ENCODE measurements around the gene PIM3.

PIM3 gene

DNA sequence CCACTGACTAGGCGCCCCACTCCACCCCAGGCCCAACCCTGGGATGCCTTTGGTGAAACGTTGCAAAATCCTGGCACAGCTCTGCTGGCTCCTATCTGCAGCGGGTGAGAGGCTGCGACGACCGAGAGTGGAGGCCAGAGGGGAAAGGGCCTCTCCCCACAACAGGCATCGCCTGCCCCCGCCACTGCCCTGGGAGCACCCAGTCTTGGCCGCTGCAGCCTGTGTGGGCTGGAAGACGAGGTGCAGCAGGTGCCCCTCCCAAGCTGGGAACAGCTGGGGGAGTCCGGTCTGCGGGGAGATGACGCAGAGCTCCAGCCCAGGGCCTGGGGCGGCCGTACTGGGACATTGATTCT is 4.2 kb upstream of the PIM3 start:
- DNase-seq, result no peak

DNA sequence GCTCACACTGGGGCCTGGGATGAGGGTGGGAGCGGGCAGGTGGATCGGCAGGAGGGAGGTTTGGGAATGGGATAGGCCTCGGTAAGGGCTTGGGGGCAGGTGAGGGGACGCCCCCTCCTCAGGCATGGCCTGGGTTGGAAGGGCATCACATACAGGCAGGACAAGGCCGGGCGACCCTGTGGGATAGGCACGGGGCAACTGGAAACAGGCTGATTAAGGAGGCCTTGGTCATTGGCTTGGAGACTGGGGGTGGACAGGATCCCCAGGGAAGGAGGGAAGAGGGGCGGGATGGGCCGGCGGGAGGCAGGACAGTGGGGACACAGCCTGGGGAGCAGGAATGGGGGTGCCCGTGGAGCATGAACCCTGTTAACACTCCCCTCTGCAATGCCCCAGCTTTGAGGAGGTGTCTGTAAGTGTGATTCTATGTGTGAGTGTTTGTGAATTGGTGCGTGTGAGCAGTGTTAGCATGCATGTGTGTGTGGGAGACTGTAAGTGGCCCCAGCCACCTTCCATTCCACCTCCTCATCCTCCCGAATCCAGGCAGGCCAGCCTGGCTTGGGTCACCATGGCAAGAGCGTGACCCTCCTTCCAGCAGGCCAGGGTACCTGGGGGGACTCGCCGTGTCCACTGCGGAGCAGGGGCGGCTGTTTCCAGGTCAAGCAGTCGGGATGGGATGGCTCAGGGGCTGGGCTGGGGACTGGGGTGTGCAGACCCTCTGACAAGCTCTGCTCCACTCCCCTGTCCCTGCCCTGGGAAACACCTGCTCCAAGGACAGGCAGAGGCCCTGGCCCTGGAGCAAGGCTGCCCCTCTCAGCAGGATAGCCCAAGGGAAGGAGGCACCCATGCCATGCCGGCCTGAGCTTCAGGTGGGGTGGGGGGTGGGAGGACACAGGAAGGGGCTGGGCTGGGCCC is 3.4 kb upstream of the PIM3 start:
- no peak for DNase-seq

DNA sequence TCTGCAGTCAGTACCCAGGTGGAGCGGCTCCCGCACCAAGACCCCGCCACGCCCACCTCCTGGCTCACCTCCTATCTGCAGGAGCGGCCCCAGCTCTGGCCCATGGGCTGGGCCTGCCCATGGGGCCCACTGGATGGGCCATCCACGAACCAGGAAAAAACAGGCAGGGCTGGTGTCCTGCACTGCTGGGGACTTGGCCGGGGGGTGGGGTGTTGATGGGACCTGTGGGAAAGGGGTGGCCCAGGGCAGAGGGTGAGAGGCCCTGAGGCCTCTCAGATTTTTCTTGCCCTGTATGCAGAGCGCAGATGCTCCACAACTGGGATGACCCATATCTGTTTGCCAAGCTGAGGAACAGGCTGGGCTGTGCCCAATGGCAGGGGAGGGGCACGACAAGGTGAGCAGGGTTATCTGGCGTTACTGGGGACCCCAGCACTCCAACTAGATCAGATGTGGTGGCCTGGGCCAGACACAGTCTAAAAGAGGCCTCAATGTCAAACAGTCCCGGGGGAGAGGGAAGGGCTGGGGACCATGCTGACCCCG is 2.7 kb upstream of the PIM3 start:
- DNase-seq, result no peak

DNA sequence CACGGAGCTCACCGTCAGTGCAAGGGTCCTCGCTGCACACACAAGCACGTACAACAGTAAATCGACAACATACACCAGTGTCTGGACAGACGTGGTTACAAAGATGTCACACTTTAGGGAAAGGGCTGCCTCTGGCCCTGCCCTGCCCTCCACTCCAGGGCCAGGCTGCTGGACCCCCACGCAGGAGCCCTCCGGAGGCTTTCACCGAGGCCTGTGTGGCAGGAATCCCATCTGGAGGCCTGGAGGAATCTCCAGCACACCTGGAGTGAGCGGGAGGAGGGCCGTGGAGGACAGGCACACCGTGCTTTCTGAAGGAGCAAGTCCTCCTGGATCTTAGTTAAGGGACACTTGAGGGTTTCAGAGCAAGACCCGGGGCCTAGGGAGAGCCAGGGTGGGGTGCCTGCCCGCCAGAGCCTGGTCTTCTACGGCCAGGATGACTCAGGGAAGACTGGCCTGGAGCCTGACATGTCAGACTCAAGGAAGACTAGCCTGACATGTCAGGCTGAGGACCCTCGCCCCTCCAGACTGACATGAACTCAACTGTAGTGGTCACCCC is 2.1 kb upstream of the PIM3 start:
- DNase-seq, result no peak

DNA sequence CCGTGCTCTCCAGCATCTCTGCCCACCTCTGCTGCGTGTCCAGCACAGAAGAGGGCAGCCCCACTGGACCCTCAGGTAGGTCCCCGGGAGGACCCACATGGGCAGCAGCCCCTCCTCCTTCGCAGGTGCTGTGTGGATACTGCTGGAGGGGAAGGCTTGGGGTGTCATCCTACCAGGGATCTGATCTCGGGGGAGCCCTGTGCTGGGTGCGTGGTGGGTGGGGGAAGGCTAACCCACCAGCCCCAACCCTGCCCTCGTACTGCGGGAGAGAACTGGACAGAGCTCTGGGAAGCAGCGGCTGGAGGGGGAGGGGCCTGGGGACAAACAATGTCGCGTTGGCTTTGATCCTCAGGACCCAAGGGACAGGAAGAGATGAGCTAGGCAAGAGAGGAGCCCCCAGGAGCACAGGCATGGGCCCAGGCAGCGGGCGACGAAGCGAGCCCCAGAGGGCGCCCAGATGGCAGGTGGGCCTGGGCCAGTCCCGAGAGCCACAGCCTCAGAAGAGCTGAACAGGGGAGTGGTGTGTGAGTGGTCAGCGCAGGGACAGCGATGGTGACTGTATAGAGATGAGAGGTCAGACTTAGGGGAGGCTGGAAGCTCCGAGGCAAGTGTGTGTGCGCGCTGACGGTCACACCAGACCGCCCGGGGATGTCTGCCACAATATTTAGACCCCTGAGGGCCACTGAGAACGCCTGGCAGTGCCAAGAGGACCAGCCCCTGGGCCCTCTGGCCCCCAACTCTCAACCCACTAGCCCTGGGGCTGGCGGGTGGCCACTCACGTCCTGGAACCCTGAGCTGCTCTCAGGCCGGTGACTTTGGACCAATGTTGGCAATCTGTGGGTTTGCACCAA is 1.4 kb upstream of the PIM3 start:
- no peak for DNase-seq

GRCh38 chr22:49959782-49960158 is 802 bp upstream of the PIM3 start:
- no peak for DNase-seq

DNA sequence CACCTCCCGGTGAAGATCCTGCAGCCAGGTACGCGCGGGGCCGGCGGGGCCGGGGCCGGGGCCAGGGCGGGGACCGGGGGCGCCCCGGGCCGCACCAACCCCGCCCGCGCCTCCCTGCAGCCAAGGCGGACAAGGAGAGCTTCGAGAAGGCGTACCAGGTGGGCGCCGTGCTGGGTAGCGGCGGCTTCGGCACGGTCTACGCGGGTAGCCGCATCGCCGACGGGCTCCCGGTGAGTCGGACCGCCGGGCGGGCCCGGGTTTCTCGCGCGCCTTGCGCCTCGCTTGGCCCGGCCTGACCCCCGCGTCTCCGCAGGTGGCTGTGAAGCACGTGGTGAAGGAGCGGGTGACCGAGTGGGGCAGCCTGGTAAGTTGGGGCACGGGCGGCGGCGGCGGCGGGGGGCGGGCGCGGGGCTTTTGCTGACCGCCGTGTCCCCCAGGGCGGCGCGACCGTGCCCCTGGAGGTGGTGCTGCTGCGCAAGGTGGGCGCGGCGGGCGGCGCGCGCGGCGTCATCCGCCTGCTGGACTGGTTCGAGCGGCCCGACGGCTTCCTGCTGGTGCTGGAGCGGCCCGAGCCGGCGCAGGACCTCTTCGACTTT is 531 bp downstream of the PIM3 start:
- peak; percentile 54 to 76 (median 64) for DNase-seq

DNA sequence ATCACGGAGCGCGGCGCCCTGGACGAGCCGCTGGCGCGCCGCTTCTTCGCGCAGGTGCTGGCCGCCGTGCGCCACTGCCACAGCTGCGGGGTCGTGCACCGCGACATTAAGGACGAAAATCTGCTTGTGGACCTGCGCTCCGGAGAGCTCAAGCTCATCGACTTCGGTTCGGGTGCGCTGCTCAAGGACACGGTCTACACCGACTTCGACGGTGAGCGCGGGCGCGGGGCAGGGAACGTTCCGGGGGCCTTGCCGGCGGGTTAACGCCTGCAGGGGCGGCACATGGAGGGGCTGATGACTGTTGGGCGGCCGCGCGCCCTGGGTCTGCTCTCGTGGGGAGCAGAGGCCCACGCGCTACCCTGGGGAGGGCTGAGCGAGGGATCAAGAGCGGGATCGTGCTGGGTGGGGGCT is 1.0 kb downstream of the PIM3 start:
- no peak for DNase-seq

DNA sequence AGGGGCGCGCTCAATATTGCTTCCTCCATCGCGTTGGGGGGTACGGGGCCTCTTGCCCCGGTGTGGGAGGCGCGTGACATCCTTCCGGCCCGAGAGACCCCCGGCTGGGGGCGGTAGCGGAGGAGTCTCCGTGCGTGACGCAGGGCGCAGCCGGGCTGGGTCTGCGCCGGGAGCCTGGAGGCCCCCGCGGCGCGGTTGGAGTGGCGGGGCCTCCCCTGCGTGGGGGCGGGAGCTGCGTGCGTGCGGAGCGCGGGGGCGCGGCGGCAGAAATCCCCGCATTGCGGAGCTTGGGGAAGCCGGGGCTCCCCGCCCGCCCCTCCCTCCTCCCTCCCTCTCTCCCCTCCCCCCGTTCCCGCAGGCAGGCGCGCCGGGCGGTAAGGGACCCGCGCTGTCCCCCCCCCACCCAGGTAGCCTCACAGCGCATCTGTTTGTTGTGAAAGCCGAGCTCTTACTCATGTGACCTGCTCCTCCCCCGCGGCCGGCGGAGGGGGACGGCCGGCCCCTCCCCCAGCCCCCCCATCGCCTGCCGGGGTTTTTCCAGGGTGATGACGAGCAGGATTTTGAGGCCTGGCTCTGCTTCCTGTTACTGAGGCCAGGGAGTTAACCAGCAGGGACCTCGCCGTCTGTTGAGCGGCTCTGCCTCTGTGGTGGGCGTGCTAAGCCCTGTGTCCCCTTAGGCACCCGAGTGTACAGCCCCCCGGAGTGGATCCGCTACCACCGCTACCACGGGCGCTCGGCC is 1.6 kb downstream of the PIM3 start:
- peak; percentile 91 to 95 (median 94) for DNase-seq

DNA sequence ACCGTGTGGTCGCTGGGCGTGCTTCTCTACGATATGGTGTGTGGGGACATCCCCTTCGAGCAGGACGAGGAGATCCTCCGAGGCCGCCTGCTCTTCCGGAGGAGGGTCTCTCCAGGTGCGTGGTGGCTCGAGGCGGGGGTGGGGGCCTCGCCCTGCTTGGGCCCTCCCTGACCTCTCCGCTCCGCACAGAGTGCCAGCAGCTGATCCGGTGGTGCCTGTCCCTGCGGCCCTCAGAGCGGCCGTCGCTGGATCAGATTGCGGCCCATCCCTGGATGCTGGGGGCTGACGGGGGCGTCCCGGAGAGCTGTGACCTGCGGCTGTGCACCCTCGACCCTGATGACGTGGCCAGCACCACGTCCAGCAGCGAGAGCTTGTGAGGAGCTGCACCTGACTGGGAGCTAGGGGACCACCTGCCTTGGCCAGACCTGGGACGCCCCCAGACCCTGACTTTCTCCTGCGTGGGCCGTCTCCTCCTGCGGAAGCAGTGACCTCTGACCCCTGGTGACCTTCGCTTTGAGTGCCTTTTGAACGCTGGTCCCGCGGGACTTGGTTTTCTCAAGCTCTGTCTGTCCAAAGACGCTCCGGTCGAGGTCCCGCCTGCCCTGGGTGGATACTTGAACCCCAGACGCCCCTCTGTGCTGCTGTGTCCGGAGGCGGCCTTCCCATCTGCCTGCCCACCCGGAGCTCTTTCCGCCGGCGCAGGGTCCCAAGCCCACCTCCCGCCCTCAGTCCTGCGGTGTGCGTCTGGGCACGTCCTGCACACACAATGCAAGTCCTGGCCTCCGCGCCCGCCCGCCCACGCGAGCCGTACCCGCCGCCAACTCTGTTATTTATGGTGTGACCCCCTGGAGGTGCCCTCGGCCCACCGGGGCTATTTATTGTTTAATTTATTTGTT is 2.4 kb downstream of the PIM3 start:
- peak in 1 of 4 experiments; percentile 16 for DNase-seq

DNA sequence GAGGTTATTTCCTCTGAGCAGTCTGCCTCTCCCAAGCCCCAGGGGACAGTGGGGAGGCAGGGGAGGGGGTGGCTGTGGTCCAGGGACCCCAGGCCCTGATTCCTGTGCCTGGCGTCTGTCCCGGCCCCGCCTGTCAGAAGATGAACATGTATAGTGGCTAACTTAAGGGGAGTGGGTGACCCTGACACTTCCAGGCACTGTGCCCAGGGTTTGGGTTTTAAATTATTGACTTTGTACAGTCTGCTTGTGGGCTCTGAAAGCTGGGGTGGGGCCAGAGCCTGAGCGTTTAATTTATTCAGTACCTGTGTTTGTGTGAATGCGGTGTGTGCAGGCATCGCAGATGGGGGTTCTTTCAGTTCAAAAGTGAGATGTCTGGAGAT is 3.1 kb downstream of the PIM3 start:
- DNase-seq, result peak in 1 of 4 experiments; percentile 3

DNA sequence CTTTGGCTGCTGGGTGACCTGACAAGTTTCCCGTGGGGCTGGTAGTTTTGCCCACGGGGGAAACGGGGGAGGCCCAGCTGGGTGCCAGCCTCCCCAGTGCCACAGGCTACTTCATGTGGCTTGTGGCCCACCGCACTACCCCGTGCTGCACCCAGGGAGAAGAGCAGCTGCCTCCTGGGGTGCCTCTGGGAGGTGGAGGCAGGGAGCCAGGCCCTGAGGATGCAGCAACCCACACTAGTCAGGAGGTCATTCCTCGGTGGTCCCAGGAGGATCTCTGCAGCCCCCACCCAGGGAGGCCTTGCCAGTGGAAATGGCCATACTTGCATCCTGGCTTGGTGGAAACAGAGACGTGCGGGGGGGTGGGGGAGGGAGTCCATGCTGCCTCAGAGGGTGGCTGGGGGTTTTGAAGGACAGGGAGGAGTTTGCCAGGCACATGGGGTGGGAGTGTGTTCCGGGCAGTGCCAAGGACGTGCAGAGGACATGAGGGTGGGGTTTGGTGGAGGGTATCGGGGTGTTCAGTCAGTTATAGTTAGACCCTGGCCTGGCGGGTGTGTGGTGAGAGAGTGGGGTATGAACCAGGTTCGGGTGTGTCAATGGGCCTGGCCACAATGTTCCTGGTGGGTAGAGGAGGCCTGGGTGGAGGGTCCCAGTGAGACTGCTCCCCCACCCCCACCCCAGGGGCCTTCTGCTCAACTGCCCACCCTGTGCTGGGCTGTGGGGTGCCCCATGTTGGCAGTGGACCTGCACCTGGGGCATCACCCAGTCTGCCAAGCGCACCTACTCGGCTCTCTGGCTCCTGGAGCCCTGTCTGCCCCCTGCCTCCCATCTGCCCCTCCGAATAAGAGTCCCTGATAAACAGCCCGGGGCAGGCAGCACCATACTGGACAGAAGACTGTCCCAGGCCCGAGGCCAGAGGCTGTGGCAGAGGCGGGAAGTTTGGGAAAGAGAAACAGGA is 3.8 kb downstream of the PIM3 start:
- DNase-seq, result peak in 1 of 4 experiments; percentile 11

DNA sequence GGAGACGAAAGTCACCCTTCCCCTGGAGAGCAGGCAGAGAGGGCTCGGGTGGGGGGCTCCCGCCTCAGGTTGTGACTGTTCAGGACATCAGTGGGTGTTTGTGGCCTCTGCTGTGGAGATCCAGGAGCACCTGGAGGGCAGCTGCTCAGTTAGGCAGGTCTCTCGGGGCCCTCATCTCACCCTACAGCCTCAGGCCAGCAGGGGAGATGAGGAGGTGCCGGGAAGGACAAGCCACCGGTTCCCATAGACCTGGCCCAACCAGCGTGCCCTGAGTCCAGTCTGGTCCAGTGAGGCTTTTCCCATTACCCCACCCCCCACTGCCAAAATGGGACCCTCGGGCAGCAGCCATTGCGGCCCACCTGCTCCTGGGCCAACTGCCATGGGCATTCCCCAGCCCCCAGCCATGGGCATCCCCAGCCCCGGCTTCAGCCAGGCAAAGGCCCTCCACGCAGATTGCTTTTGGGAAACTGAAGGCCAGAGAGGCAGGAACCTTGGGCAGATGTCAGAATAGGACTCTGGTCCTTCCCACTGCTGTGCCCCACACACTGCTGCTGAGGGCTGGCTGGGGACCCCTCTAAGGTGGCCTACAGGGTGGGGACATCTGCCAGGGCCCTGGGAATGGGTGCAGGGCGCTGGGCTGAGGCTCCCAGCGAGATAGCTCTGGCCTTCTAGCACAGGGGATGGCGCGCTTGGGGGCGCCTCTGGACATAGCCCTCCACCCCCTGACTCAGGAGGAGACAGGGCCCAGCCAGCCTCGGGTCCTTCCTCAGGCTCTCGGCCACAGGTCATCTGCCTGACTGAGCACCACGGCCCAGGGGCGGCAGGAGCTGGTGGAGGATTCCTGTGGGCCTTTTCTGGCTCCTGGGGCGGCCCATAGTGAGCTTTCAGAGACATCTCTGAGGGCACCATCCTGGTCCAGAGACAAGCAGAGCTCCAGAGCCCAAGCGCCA is 4.8 kb downstream of the PIM3 start:
- DNase-seq, result peak in 2 of 4 experiments; percentile 18 to 23

DNA sequence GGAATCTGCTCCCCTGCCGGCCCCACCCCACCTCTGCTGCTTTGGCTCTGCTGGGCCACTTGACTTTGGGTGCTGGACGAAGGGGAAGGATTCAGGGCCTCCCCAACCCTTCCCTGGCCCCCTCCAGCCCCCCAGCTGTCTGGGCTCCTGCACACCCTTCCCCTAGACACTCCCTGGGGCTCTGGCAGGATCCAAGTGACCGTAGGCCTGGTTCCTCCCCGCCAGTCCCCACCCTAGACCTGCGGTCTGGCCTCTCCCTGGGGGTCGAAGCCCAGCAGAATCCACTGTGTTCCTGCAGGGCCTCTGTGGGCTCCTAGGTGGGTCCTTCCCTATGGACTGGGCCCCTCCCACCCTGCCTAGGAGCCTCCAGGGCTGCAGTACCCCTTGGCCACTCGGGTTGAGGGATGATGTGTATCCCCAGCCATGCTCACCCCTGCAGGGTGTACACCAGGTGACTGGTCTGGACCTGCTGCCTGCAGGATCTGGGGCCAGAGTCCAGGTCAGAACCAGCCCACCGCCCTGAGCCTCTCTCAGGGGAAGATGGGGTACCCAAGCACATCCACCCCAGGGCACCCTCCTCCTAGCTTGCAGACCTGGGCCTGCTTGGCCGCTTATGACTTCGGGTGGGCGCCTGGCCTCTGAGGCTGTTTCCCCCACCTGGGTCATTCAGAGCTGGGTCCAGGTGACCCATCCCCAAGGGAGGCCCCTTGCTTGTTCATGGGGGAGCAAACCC is 5.6 kb downstream of the PIM3 start:
- peak in 2 of 4 experiments; percentile 16 to 27 for DNase-seq

- peak; percentile 88 to 95 (median 94) for DNase-seq
Measured at GRCh38 chr22:49966774-49967705, 6.5 kb downstream of the PIM3 start.

DNA sequence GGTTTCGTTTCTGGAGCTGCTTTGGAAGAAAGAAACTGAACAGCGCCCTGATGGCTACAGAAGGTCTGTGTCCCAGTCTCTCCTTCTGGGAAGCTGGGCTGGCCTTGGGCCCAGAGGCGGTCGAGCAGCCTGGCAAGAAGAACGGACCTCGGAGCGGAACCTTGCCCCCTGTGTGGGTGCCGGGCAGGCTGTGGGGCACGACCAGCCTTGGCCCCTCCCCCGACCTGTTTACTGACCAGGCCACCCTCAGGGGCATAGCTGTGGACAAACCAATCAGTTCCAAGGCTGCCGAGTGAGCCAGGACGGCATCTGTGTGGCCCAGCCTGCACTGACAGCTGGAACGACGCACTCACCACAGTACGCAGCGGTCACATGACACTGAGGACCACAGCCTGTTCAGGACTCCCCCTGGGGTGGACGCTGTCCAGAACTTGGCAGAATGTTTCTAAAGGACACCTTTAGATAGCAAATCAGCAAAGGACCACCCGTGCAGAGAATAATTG is 7.2 kb downstream of the PIM3 start:
- no peak for DNase-seq

Data from suppressor macrophage (primary cell).